Measurements from ENCODE around the gene CRHR1. TPM values are rescaled to one million over a fixed set of nuclear protein-coding genes. Genes with fewer than 3 reads are reported as not detected.

Gene CRHR1
- total RNA-seq, 1 experiment from 2014 or later = not detected

- Histone ChIP-seq H3K4me2 (no peak overlapping the region), H3K9me2 (ENCODE audit: insufficient read depth) (no peaks in the 10 kb centered on the region), H2AFZ (no peak overlapping the region), H3K36me3 (ENCODE audit: low read depth) (no peaks in the 10 kb centered on the region), H3K4me3 (no peak overlapping the region), H4K20me1 (ENCODE audit: insufficient read depth) (no peaks in the 10 kb centered on the region), H3K27ac (no peak overlapping the region), H3F3A (ENCODE audit: insufficient read depth, low read depth) (no peaks in the 10 kb centered on the region), H3K4me1 (replicated peaks; ENCODE audit: insufficient read depth) (no peaks in the 10 kb centered on the region), H3K27me3 (ENCODE audit: insufficient read depth, low read depth) (peaks cover 98% of the 10 kb centered on the region), H3K9me3 (ENCODE audit: insufficient read depth, low read depth) (no peaks in the 10 kb centered on the region), H3K79me2 (ENCODE audit: low read depth) (no peaks in the 10 kb centered on the region)
- BruUV-seq (replicated peaks) = no TSS peak
- DNase-seq = no peak
- POLR2A ChIA-PET (ENCODE audit: unreplicated experiment) = interaction anchor here (0.6 kb wide), 1 partner anchor 1361 kb away, joined by 3 read pairs; no protein-coding TSS in a partner anchor
- TF ChIP-seq CTCF (conservative IDR thresholded peaks at IDR 0.05) (no peak), EZH2 (IDR thresholded peaks at IDR 0.05; ENCODE audit: low read depth) (no peak)
- CTCF ChIA-PET = interaction anchor here (0.6 kb wide), 1 partner anchor 331 kb away, joined by 3 read pairs; no protein-coding TSS in a partner anchor
- intact Hi-C loops (cut with micrococcal nuclease; ENCODE audit: unreplicated experiment) = no loop called here
Observed at GRCh38 chr17:45792995-45793755, 9.1 kb downstream of the CRHR1 start.

GRCh38 chr17:45793999-45794540 is 9.9 kb downstream of the CRHR1 start:
- Histone ChIP-seq H2AFZ (no peak overlapping the region), H3K79me2 (ENCODE audit: low read depth) (no peaks in the 10 kb centered on the region), H3K36me3 (ENCODE audit: low read depth) (no peaks in the 10 kb centered on the region), H3K4me1 (replicated peaks; ENCODE audit: insufficient read depth) (no peaks in the 10 kb centered on the region), H3K9me3 (ENCODE audit: insufficient read depth, low read depth) (no peaks in the 10 kb centered on the region), H3K27ac (no peak overlapping the region), H3K4me3 (no peak overlapping the region), H4K20me1 (ENCODE audit: insufficient read depth) (no peaks in the 10 kb centered on the region), H3F3A (ENCODE audit: insufficient read depth, low read depth) (no peaks in the 10 kb centered on the region), H3K4me2 (no peak overlapping the region), H3K27me3 (ENCODE audit: insufficient read depth, low read depth) (peaks cover 97% of the 10 kb centered on the region), H3K9me2 (ENCODE audit: insufficient read depth) (no peaks in the 10 kb centered on the region)
- intact Hi-C loops (cut with micrococcal nuclease; ENCODE audit: unreplicated experiment) = no loop called here
- no peak for TF ChIP-seq CTCF (conservative IDR thresholded peaks at IDR 0.05)
- no peak for TF ChIP-seq EZH2 (IDR thresholded peaks at IDR 0.05; ENCODE audit: low read depth)
- DNase-seq = no peak
- no TSS peak for BruUV-seq (replicated peaks)
- POLR2A ChIA-PET (ENCODE audit: unreplicated experiment) = no interaction called here
- CTCF ChIA-PET = no interaction called here

GRCh38 chr17:45794840-45795239 is 10.7 kb downstream of the CRHR1 start:
- TF ChIP-seq CTCF (conservative IDR thresholded peaks at IDR 0.05) (no peak), EZH2 (IDR thresholded peaks at IDR 0.05; ENCODE audit: low read depth) (no peak)
- intact Hi-C loops (cut with micrococcal nuclease; ENCODE audit: unreplicated experiment) = no loop called here
- Histone ChIP-seq H3K9me3 (ENCODE audit: insufficient read depth, low read depth) (no peaks in the 10 kb centered on the region), H3K79me2 (ENCODE audit: low read depth) (no peaks in the 10 kb centered on the region), H3K27me3 (ENCODE audit: insufficient read depth, low read depth) (peaks cover 97% of the 10 kb centered on the region), H3K4me1 (replicated peaks; ENCODE audit: insufficient read depth) (no peaks in the 10 kb centered on the region), H4K20me1 (ENCODE audit: insufficient read depth) (no peaks in the 10 kb centered on the region), H3F3A (ENCODE audit: insufficient read depth, low read depth) (no peaks in the 10 kb centered on the region), H3K9me2 (ENCODE audit: insufficient read depth) (no peaks in the 10 kb centered on the region), H2AFZ (no peak overlapping the region), H3K4me3 (no peak overlapping the region), H3K27ac (no peak overlapping the region), H3K4me2 (no peak overlapping the region), H3K36me3 (ENCODE audit: low read depth) (no peaks in the 10 kb centered on the region)
- ChIA-PET POLR2A (ENCODE audit: unreplicated experiment) (no interaction called here), CTCF (no interaction called here)
- no peak for DNase-seq
- BruUV-seq (replicated peaks) = no TSS peak
